H9 (cell line): Measurements from ENCODE around the gene KIF7. TPM values are rescaled to one million over a fixed set of nuclear protein-coding genes. Genes with fewer than 3 reads are reported as not detected.
A peak's percentile ranks its signal among the peaks of the same experiment; 100 is the strongest.

Source experiments
- DNase-seq: peaks from one replicate; pipeline ENCODE4 v3.0.0-alpha.2; 2017
- H2AFZ ChIP-seq: one replicate; pipeline ENCODE4 v1.6.1; 2013; ENCODE audit warnings: mild to moderate bottlenecking, low read length, control low read depth, moderate library complexity
- H2AK5ac ChIP-seq: 2 replicates; pipeline ENCODE4 v1.6.1; 2013; ENCODE audit warnings: low read length, control low read depth, mixed read lengths; ENCODE audit not compliant: insufficient read length
- H2BK120ac ChIP-seq: one replicate; pipeline ENCODE4 v1.6.1; 2013; ENCODE audit warnings: low read depth, mild to moderate bottlenecking, low read length, control low read depth, inconsistent platforms; ENCODE audit not compliant: poor library complexity, severe bottlenecking
- H2BK12ac ChIP-seq: 2 replicates; pipeline ENCODE4 v1.6.1; 2013; ENCODE audit warnings: low read length, control low read depth, mixed read lengths, low read depth; ENCODE audit not compliant: insufficient read length
- H2BK15ac ChIP-seq: 2 replicates; pipeline ENCODE4 v1.6.1; 2013; ENCODE audit warnings: low read depth, low read length, control low read depth
- H2BK20ac ChIP-seq: one replicate; pipeline ENCODE4 v1.6.1; 2013; ENCODE audit warnings: low read depth, mild to moderate bottlenecking, low read length, control low read depth, inconsistent platforms; ENCODE audit not compliant: poor library complexity, severe bottlenecking
- H2BK5ac ChIP-seq: 2 replicates; pipeline ENCODE4 v1.6.1; 2013; ENCODE audit warnings: low read length, control low read depth, mixed read lengths; ENCODE audit not compliant: insufficient read length
- H3K14ac ChIP-seq: 2 replicates; pipeline ENCODE4 v1.6.1; 2013; ENCODE audit warnings: low read length, control low read depth; ENCODE audit not compliant: insufficient read depth
- H3K18ac ChIP-seq: 2 replicates; pipeline ENCODE4 v1.6.1; 2013; ENCODE audit warnings: low read depth, mild to moderate bottlenecking, mixed read lengths, low read length, control low read depth; ENCODE audit not compliant: insufficient read length
- H3K23ac ChIP-seq: 2 replicates; pipeline ENCODE4 v1.6.1; 2013; ENCODE audit warnings: low read length, control low read depth, mixed read lengths, low read depth; ENCODE audit not compliant: insufficient read length
- H3K23me2 ChIP-seq: 2 replicates; pipeline ENCODE4 v1.6.1; 2013; ENCODE audit warnings: low read depth, mild to moderate bottlenecking, mixed read lengths, low read length, control low read depth; ENCODE audit not compliant: insufficient read length, poor library complexity, severe bottlenecking
- H3K27ac ChIP-seq: 2 replicates; pipeline ENCODE4 v1.5.1; 2013; ENCODE audit warnings: low read length, control low read depth, mixed read lengths, low read depth; ENCODE audit not compliant: insufficient read length
- H3K27me3 ChIP-seq: 2 replicates; pipeline ENCODE4 v1.6.1; 2013; ENCODE audit warnings: low read length, control low read depth, inconsistent platforms; ENCODE audit not compliant: insufficient read depth
- H3K4ac ChIP-seq: 2 replicates; pipeline ENCODE4 v1.6.1; 2013; ENCODE audit warnings: low read depth, mild to moderate bottlenecking, control low read depth, inconsistent platforms, low read length, moderate library complexity
- H3K4me1 ChIP-seq: 2 replicates; pipeline ENCODE4 v1.6.1; 2013; ENCODE audit warnings: low read length, control low read depth, inconsistent platforms; ENCODE audit not compliant: insufficient read depth
- H3K4me2 ChIP-seq: 2 replicates; pipeline ENCODE4 v1.6.1; 2013; ENCODE audit warnings: low read length, control low read depth, mixed read lengths; ENCODE audit not compliant: insufficient read length, insufficient read depth
- H3K56ac ChIP-seq: 2 replicates; pipeline ENCODE4 v1.6.1; 2013; ENCODE audit warnings: low read depth, mild to moderate bottlenecking, mixed read lengths, low read length, control low read depth; ENCODE audit not compliant: insufficient read length
- H3K79me1 ChIP-seq: 2 replicates; pipeline ENCODE4 v1.6.1; 2013; ENCODE audit warnings: low read depth, mild to moderate bottlenecking, moderate library complexity, low read length, control low read depth, inconsistent platforms; ENCODE audit not compliant: insufficient read depth, poor library complexity, severe bottlenecking
- H3K79me2 ChIP-seq: 2 replicates; pipeline ENCODE4 v1.6.1; 2013; ENCODE audit warnings: low read length, control low read depth, inconsistent platforms; ENCODE audit not compliant: insufficient read depth
- H3K9ac ChIP-seq: 2 replicates; pipeline ENCODE4 v1.6.1; 2013; ENCODE audit warnings: low read length, control low read depth, mixed read lengths; ENCODE audit not compliant: insufficient read length; ENCODE audit errors: extremely low read depth
- H3K9me3 ChIP-seq: one replicate; pipeline ENCODE4 v1.6.1; 2013; ENCODE audit warnings: low read depth, low read length, inconsistent platforms; ENCODE audit not compliant: control insufficient read depth
- H3T11ph ChIP-seq: one replicate; pipeline ENCODE4 v1.6.1; 2013; ENCODE audit warnings: mild to moderate bottlenecking, low read length, control low read depth, inconsistent platforms
- H4K20me1 ChIP-seq: one replicate; pipeline ENCODE4 v1.6.1; 2013; ENCODE audit not compliant: control insufficient read depth, insufficient read length, insufficient read depth
- H4K5ac ChIP-seq: 2 replicates; pipeline ENCODE4 v1.6.1; 2013; ENCODE audit warnings: low read depth, mild to moderate bottlenecking, mixed read lengths, low read length, control low read depth; ENCODE audit not compliant: insufficient read length
- H4K8ac ChIP-seq: replicated peaks from 2 replicates; pipeline ENCODE4 v1.6.1; 2013; ENCODE audit warnings: low read length, control low read depth, mixed read lengths, low read depth; ENCODE audit not compliant: insufficient read length
- H4K91ac ChIP-seq: 2 replicates; pipeline ENCODE4 v1.6.1; 2013; ENCODE audit warnings: low read depth, mild to moderate bottlenecking, moderate library complexity, mixed read lengths, low read length, control low read depth; ENCODE audit not compliant: insufficient read length
- H3K27ac Mint-ChIP-seq, 3 experiments: 2 replicates in 2 of 3; 3 replicates in 1 of 3; pipeline ENCODE4 v1.8.0; 2020 to 2021; ENCODE audit warnings: mixed read lengths in 3 of 3, mild to moderate bottlenecking in 1 of 3, moderate library complexity in 1 of 3
- H3K27me3 Mint-ChIP-seq: 2 replicates; pipeline ENCODE4 v1.8.0; 2021; ENCODE audit warnings: low read depth, mild to moderate bottlenecking, moderate library complexity, mixed read lengths
- H3K36me3 Mint-ChIP-seq, 3 experiments: 2 replicates in 2 of 3; 3 replicates in 1 of 3; pipeline ENCODE4 v1.8.0; 2020 to 2021; ENCODE audit warnings: low read depth in 3 of 3, mixed read lengths in 3 of 3; ENCODE audit not compliant: insufficient read depth in 1 of 3
- H3K4me1 Mint-ChIP-seq, 2 experiments: 2 replicates each; pipeline ENCODE4 v1.8.0; 2020; ENCODE audit warnings: mixed read lengths in 2 of 2
- H3K4me3 Mint-ChIP-seq, 2 experiments: 2 replicates in 1 of 2; 3 replicates in 1 of 2; pipeline ENCODE4 v1.8.0; 2020 to 2021; ENCODE audit warnings: mild to moderate bottlenecking in 2 of 2, mixed read lengths in 2 of 2, moderate library complexity in 1 of 2
- H3K9me3 Mint-ChIP-seq, 2 experiments: 2 replicates in 1 of 2; 3 replicates in 1 of 2; pipeline ENCODE4 v1.8.0; 2020; ENCODE audit warnings: mild to moderate bottlenecking in 2 of 2, mixed read lengths in 2 of 2, moderate library complexity in 1 of 2
- WGBS: extraction: QIAGEN DNeasy Blood & Tissue Kit; methylation state at CpG from one replicate; pipeline ENCODE4 v1.1.7; 2013; ENCODE audit warnings: missing lambda C conversion rate, low lambda C conversion rate, mixed read lengths; ENCODE audit not compliant: insufficient read length; ENCODE audit errors: extremely low coverage; 5-methylcytosine and 5-hydroxymethylcytosine counted together
- total RNA-seq: library from RNA; stranded (reverse); gene quantifications from 2 replicates; pipeline ENCODE4 v1.2.1, GENCODE V29; 2021
- TF ChIP-seq, protein P1 (sequence below): fragments of 200-600 bp; sonication (generic); conservative IDR thresholded peaks from 3 replicates; pipeline ENCODE4 v1.8.0; 2021; ENCODE audit warnings: antibody characterized with exemption, mild to moderate bottlenecking

The KIF7 gene
- total RNA-seq, 1 experiment from 2014 or later, result 22.0 TPM

DNA sequence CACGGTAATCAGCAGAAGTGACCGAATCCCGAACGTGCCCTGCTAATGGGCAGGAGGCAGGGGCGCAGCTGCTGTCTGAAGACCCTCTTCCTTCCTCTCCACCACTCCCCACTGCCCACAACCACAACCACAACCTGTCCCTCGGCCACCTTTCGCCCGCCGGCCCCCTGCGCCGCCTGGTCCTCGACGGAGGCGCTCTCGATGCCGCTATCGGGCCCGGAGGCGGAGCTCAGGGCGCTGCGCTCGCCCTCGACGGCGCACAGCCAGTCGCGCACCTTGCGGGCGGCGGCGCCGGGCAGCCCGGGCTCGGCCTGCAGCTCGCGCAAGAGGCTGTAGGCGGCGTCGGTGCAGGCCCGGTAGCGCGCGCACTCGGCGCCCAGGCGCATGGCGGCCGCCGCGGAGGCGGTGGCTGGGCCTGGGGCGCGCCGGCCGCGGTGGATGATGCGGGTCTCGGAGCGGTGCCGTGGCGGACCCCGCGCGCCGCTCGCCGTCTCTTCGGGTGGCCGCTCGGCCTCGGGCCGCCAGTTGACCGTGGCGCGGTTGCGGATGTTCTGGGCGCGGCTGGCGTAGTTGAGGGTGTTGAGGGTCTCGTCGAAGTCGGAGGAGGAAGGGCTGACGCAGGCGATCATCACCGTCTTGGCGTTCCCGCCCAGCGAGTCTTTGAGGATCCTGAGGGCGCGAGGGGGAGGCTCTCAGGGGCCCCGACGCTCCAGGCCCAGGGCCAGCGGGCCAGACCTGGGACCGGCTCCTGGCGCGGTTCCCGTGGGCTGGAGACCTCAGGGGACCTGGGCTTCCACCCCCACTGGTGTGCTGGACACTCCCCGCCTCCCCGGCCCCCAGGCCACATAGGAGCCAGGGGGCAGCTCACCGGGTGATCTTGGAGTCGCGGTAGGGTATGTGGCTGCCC lies 6.9 kb downstream of the KIF7 start:
- Histone ChIP-seq H3K9ac (no peak overlapping the region), H2BK15ac (no peak overlapping the region), H4K91ac (no peak overlapping the region), H3K23me2 (no peaks in the 10 kb centered on the region), H2BK20ac (no peak overlapping the region), H4K20me1 (no peaks in the 10 kb centered on the region), H3K4ac (no peak overlapping the region), H3K4me1 (no peaks in the 10 kb centered on the region), H3T11ph (no peak overlapping the region), H3K27ac (no peak overlapping the region), H3K56ac (no peak overlapping the region), H3K27me3 (no peaks in the 10 kb centered on the region), H3K79me1 (no peaks in the 10 kb centered on the region), H3K9me3 (no peaks in the 10 kb centered on the region), H3K4me2 (no peak overlapping the region), H2BK12ac (no peak overlapping the region), H3K14ac (no peak overlapping the region), H3K18ac (no peak overlapping the region), H2AFZ (no peak overlapping the region), H3K23ac (no peak overlapping the region), H3K79me2 (no peaks in the 10 kb centered on the region; the same call in 1 of the 2 replicates), H4K8ac (no peak overlapping the region), H2BK5ac (no peak overlapping the region), H2AK5ac (no peak overlapping the region), H4K5ac (no peak overlapping the region), H2BK120ac (no peak overlapping the region)
- Mint-ChIP-seq H3K9me3 (no peaks in the 10 kb centered on the region), H3K27ac (no peak overlapping the region; a peak in 1 of 7 replicates), H3K36me3 (peaks cover 16 to 56% (median 45%) of the 10 kb centered on the region in 3 experiments; a peak in 6 of 7 replicates), H3K4me3 (no peak overlapping the region), H3K4me1 (peaks cover 3 to 7% of the 10 kb centered on the region in 2 experiments), H3K27me3 (no peaks in the 10 kb centered on the region)
- DNase-seq, result peak; percentile 74
- WGBS, result no CpG with 5 or more reads among the region's 102 CpGs
- TF ChIP-seq, protein P1, sequence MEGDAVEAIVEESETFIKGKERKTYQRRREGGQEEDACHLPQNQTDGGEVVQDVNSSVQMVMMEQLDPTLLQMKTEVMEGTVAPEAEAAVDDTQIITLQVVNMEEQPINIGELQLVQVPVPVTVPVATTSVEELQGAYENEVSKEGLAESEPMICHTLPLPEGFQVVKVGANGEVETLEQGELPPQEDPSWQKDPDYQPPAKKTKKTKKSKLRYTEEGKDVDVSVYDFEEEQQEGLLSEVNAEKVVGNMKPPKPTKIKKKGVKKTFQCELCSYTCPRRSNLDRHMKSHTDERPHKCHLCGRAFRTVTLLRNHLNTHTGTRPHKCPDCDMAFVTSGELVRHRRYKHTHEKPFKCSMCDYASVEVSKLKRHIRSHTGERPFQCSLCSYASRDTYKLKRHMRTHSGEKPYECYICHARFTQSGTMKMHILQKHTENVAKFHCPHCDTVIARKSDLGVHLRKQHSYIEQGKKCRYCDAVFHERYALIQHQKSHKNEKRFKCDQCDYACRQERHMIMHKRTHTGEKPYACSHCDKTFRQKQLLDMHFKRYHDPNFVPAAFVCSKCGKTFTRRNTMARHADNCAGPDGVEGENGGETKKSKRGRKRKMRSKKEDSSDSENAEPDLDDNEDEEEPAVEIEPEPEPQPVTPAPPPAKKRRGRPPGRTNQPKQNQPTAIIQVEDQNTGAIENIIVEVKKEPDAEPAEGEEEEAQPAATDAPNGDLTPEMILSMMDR, result no peak
